ENCODE measurements around the gene STARD10. TPM values are rescaled to one million over a fixed set of nuclear protein-coding genes. Genes with fewer than 3 reads are reported as not detected.

STARD10 gene
- total and polyA plus RNA-seq, 9 of the 15 experiments (the other 6 are each of a cell fraction or from before 2014, with no cell fraction given) = 0.15 to 52.9 (median 32.3) TPM

DNA sequence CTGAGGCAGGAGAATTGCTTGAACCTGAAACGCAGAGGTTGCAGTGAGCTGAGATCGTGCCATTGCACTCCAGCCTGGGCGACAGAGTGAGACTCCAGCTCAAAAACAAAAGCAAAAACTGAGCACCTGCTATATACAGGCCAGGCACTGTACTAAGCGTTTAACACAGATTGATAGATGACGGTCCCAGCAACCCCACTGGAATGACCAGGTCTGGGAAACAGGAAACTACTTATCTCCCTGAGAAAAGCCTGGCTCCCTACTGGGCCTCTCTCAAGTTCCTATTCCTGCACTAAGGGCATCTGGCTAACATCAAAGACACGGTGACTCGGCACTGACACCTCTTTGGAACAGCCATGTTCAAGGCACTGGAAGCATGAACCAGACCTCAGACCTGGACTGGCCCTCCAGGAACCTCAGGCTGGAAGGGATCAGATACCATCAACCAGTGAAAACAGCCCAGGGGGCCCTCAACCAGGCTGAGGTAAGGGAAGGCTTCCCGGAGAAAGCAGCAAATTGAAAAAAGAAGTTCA lies 58.3 kb downstream of the STARD10 start (continued):
- no peak for TF ChIP-seq HNRNPUL1 (IDR thresholded peaks at IDR 0.05; ENCODE audit: low read length)
- TF ChIP-seq, protein P1, sequence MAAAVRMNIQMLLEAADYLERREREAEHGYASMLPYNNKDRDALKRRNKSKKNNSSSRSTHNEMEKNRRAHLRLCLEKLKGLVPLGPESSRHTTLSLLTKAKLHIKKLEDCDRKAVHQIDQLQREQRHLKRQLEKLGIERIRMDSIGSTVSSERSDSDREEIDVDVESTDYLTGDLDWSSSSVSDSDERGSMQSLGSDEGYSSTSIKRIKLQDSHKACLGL (CRISPR knock-in tag; IDR thresholded peaks at IDR 0.05; ENCODE audit: borderline replicate concordance, poor library complexity, severe bottlenecking) = no peak
- TF ChIP-seq PML (IDR thresholded peaks at IDR 0.05; ENCODE audit: low read length) = no peak
- TF ChIP-seq, protein P2, sequence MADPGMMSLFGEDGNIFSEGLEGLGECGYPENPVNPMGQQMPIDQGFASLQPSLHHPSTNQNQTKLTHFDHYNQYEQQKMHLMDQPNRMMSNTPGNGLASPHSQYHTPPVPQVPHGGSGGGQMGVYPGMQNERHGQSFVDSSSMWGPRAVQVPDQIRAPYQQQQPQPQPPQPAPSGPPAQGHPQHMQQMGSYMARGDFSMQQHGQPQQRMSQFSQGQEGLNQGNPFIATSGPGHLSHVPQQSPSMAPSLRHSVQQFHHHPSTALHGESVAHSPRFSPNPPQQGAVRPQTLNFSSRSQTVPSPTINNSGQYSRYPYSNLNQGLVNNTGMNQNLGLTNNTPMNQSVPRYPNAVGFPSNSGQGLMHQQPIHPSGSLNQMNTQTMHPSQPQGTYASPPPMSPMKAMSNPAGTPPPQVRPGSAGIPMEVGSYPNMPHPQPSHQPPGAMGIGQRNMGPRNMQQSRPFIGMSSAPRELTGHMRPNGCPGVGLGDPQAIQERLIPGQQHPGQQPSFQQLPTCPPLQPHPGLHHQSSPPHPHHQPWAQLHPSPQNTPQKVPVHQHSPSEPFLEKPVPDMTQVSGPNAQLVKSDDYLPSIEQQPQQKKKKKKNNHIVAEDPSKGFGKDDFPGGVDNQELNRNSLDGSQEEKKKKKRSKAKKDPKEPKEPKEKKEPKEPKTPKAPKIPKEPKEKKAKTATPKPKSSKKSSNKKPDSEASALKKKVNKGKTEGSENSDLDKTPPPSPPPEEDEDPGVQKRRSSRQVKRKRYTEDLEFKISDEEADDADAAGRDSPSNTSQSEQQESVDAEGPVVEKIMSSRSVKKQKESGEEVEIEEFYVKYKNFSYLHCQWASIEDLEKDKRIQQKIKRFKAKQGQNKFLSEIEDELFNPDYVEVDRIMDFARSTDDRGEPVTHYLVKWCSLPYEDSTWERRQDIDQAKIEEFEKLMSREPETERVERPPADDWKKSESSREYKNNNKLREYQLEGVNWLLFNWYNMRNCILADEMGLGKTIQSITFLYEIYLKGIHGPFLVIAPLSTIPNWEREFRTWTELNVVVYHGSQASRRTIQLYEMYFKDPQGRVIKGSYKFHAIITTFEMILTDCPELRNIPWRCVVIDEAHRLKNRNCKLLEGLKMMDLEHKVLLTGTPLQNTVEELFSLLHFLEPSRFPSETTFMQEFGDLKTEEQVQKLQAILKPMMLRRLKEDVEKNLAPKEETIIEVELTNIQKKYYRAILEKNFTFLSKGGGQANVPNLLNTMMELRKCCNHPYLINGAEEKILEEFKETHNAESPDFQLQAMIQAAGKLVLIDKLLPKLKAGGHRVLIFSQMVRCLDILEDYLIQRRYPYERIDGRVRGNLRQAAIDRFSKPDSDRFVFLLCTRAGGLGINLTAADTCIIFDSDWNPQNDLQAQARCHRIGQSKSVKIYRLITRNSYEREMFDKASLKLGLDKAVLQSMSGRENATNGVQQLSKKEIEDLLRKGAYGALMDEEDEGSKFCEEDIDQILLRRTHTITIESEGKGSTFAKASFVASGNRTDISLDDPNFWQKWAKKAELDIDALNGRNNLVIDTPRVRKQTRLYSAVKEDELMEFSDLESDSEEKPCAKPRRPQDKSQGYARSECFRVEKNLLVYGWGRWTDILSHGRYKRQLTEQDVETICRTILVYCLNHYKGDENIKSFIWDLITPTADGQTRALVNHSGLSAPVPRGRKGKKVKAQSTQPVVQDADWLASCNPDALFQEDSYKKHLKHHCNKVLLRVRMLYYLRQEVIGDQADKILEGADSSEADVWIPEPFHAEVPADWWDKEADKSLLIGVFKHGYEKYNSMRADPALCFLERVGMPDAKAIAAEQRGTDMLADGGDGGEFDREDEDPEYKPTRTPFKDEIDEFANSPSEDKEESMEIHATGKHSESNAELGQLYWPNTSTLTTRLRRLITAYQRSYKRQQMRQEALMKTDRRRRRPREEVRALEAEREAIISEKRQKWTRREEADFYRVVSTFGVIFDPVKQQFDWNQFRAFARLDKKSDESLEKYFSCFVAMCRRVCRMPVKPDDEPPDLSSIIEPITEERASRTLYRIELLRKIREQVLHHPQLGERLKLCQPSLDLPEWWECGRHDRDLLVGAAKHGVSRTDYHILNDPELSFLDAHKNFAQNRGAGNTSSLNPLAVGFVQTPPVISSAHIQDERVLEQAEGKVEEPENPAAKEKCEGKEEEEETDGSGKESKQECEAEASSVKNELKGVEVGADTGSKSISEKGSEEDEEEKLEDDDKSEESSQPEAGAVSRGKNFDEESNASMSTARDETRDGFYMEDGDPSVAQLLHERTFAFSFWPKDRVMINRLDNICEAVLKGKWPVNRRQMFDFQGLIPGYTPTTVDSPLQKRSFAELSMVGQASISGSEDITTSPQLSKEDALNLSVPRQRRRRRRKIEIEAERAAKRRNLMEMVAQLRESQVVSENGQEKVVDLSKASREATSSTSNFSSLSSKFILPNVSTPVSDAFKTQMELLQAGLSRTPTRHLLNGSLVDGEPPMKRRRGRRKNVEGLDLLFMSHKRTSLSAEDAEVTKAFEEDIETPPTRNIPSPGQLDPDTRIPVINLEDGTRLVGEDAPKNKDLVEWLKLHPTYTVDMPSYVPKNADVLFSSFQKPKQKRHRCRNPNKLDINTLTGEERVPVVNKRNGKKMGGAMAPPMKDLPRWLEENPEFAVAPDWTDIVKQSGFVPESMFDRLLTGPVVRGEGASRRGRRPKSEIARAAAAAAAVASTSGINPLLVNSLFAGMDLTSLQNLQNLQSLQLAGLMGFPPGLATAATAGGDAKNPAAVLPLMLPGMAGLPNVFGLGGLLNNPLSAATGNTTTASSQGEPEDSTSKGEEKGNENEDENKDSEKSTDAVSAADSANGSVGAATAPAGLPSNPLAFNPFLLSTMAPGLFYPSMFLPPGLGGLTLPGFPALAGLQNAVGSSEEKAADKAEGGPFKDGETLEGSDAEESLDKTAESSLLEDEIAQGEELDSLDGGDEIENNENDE (IDR thresholded peaks at IDR 0.05; ENCODE audit: low read depth, low read length) = no peak
- TF ChIP-seq, protein P3, sequence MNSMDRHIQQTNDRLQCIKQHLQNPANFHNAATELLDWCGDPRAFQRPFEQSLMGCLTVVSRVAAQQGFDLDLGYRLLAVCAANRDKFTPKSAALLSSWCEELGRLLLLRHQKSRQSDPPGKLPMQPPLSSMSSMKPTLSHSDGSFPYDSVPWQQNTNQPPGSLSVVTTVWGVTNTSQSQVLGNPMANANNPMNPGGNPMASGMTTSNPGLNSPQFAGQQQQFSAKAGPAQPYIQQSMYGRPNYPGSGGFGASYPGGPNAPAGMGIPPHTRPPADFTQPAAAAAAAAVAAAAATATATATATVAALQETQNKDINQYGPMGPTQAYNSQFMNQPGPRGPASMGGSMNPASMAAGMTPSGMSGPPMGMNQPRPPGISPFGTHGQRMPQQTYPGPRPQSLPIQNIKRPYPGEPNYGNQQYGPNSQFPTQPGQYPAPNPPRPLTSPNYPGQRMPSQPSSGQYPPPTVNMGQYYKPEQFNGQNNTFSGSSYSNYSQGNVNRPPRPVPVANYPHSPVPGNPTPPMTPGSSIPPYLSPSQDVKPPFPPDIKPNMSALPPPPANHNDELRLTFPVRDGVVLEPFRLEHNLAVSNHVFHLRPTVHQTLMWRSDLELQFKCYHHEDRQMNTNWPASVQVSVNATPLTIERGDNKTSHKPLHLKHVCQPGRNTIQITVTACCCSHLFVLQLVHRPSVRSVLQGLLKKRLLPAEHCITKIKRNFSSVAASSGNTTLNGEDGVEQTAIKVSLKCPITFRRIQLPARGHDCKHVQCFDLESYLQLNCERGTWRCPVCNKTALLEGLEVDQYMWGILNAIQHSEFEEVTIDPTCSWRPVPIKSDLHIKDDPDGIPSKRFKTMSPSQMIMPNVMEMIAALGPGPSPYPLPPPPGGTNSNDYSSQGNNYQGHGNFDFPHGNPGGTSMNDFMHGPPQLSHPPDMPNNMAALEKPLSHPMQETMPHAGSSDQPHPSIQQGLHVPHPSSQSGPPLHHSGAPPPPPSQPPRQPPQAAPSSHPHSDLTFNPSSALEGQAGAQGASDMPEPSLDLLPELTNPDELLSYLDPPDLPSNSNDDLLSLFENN (IDR thresholded peaks at IDR 0.05; ENCODE audit: low read depth in 2 of 2, low read length in 2 of 2) = no peak
- TF ChIP-seq SETDB1 (IDR thresholded peaks at IDR 0.05; ENCODE audit: low read length) = no peak
- TF ChIP-seq RHOXF2B (CRISPR knock-in tag; conservative IDR thresholded peaks at IDR 0.05) = no peak
- TF ChIP-seq ZBTB8A (IDR thresholded peaks at IDR 0.05; ENCODE audit: partially characterized antibody) = no peak
- TF ChIP-seq HDAC1 (IDR thresholded peaks at IDR 0.05) = peak in 1 of 2 experiments; percentile 42; a peak in 1 of 4 replicates
- no peak for TF ChIP-seq ZNF699 (CRISPR knock-in tag; IDR thresholded peaks at IDR 0.05; ENCODE audit: insufficient replicate concordance)

Measured in K562 (cell line).